ENCODE measurements around the gene XCR1.
"Not testable (repeated sequence)": the region's sequence is repeated elsewhere in the genome, so short reads cannot be mapped to it uniquely, and the experiment has no call there.

Gene XCR1

DNA sequence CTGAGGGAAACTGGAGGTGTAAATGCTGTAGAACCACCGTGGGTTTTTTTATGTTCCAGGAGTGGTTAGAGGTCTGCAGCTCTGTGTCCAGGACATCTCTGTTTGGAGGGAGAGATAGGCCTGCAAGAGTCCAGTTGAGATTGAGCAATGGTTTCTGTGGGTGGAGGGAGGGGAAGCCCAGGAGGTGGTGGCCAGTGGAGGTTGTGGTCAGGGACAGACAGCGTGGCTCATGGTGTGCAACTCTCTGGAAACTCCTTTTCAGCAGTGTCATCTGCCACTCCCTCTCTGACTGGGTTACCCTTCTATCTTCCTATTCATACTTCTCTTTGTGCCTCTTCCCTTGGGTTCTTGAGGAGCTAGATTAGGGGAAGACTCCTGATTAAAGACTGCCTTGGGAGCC is 9.6 kb downstream of the XCR1 start:
- Histone ChIP-seq H3K4me3 (ENCODE audit: low read length) (no peak overlapping the region), H3K27me3 (ENCODE audit: control insufficient read depth, insufficient read depth, low read length) (no peaks in the 10 kb centered on the region), H3K9ac (ENCODE audit: low read length) (no peak overlapping the region), H3K4me1 (ENCODE audit: control insufficient read depth, insufficient read depth, low read length) (no peaks in the 10 kb centered on the region), H3K36me3 (ENCODE audit: control insufficient read depth, insufficient read depth, low read length) (no peaks in the 10 kb centered on the region), H3K9me3 (ENCODE audit: control insufficient read depth, low read length) (no peaks in the 10 kb centered on the region)

GRCh38 chr3:46013316-46014094 is 13.8 kb downstream of the XCR1 start:
- Histone ChIP-seq H3K9me3 (ENCODE audit: control insufficient read depth, low read length) (no peaks in the 10 kb centered on the region), H3K27me3 (ENCODE audit: control insufficient read depth, insufficient read depth, low read length) (no peaks in the 10 kb centered on the region), H3K36me3 (ENCODE audit: control insufficient read depth, insufficient read depth, low read length) (no peaks in the 10 kb centered on the region), H3K4me1 (ENCODE audit: control insufficient read depth, insufficient read depth, low read length) (no peaks in the 10 kb centered on the region), H3K4me3 (ENCODE audit: low read length) (no peak overlapping the region), H3K9ac (ENCODE audit: low read length) (no peak overlapping the region)

DNA sequence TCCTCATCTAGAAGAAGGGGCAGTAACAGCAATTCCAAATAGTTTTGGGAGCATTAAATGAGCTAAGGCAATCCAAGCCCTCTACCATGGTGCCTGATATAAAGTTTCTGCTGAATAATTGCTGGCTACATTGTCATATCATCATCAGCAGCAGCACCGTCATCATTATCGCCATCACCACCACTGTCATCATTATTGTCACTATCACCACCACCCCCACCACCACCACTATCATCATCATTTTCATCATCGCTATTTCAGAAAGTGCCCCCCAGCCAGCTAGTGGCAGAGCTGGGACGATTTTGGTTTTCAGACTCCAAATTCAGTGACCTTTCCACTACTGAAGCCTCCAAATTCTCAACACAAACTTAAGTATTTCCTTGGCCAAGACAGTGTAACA is 15.0 kb downstream of the XCR1 start:
- H3K36me3 ChIP-seq (ENCODE audit: control insufficient read depth, insufficient read depth, low read length): no peaks in the 10 kb centered on the region
- no peaks in the 10 kb centered on the region for H3K27me3 ChIP-seq (ENCODE audit: control insufficient read depth, insufficient read depth, low read length)
- no peak overlapping the region for H3K9ac ChIP-seq (ENCODE audit: low read length)
- H3K4me3 ChIP-seq (ENCODE audit: low read length): no peak overlapping the region
- H3K4me1 ChIP-seq (ENCODE audit: control insufficient read depth, insufficient read depth, low read length): no peaks in the 10 kb centered on the region
- H3K9me3 ChIP-seq (ENCODE audit: control insufficient read depth, low read length): no peaks in the 10 kb centered on the region

GRCh38 chr3:46010519-46011113 is 16.7 kb downstream of the XCR1 start:
- no peaks in the 10 kb centered on the region for H3K27me3 ChIP-seq (ENCODE audit: control insufficient read depth, insufficient read depth, low read length)
- no peaks in the 10 kb centered on the region for H3K4me1 ChIP-seq (ENCODE audit: control insufficient read depth, insufficient read depth, low read length)
- H3K4me3 ChIP-seq (ENCODE audit: low read length): no peak overlapping the region
- H3K36me3 ChIP-seq (ENCODE audit: control insufficient read depth, insufficient read depth, low read length): no peaks in the 10 kb centered on the region
- H3K9me3 ChIP-seq (ENCODE audit: control insufficient read depth, low read length): no peaks in the 10 kb centered on the region
- no peak overlapping the region for H3K9ac ChIP-seq (ENCODE audit: low read length)

DNA sequence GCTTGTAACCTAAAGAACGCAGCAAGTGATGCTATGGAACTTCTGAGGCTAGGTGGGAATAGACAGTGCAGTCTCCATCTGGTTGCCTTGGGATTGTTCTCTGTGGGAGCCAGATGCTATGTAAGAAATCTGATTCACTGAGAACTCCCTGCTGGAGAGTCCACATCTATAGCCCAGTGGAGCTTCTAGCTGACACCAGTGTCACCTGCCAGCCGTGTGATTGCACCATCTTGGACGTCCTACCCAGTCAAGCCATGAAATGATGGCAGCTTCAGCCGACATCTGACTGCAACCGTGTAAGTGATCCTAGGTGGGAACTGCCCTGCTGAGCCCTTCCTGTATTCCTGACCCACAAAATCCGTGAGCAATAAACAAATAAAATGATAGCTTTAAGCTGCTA is 19.2 kb downstream of the XCR1 start:
- no peaks in the 10 kb centered on the region for H3K9me3 ChIP-seq (ENCODE audit: control insufficient read depth, low read length)
- H3K4me1 ChIP-seq (ENCODE audit: control insufficient read depth, insufficient read depth, low read length): no peaks in the 10 kb centered on the region
- no peaks in the 10 kb centered on the region for H3K36me3 ChIP-seq (ENCODE audit: control insufficient read depth, insufficient read depth, low read length)

GRCh38 chr3:46007280-46007679 is 20.0 kb downstream of the XCR1 start:
- Histone ChIP-seq H3K36me3 (ENCODE audit: control insufficient read depth, insufficient read depth, low read length) (no peaks in the 10 kb centered on the region), H3K9ac (ENCODE audit: low read length) (no peak overlapping the region), H3K4me3 (ENCODE audit: low read length) (no peak overlapping the region), H3K4me1 (ENCODE audit: control insufficient read depth, insufficient read depth, low read length) (no peaks in the 10 kb centered on the region), H3K9me3 (ENCODE audit: control insufficient read depth, low read length) (no peaks in the 10 kb centered on the region), H3K27me3 (ENCODE audit: control insufficient read depth, insufficient read depth, low read length) (no peaks in the 10 kb centered on the region)

More for the DNA sequence above, 19.2 kb downstream of the XCR1 start:
- no peaks in the 10 kb centered on the region for H3K27me3 ChIP-seq (ENCODE audit: control insufficient read depth, insufficient read depth, low read length)
- no peak overlapping the region for H3K4me3 ChIP-seq (ENCODE audit: low read length)
- no peak overlapping the region for H3K9ac ChIP-seq (ENCODE audit: low read length)

- H3K36me3 ChIP-seq (ENCODE audit: control insufficient read depth, insufficient read depth, low read length): no peaks in the 10 kb centered on the region
- no peaks in the 10 kb centered on the region for H3K9me3 ChIP-seq (ENCODE audit: control insufficient read depth, low read length)
- no peak overlapping the region for H3K9ac ChIP-seq (ENCODE audit: low read length)
- H3K27me3 ChIP-seq (ENCODE audit: control insufficient read depth, insufficient read depth, low read length): no peaks in the 10 kb centered on the region
- no peaks in the 10 kb centered on the region for H3K4me1 ChIP-seq (ENCODE audit: control insufficient read depth, insufficient read depth, low read length)
- no peak overlapping the region for H3K4me3 ChIP-seq (ENCODE audit: low read length)
Measured at GRCh38 chr3:46006238-46007032, 20.8 kb downstream of the XCR1 start.

DNA sequence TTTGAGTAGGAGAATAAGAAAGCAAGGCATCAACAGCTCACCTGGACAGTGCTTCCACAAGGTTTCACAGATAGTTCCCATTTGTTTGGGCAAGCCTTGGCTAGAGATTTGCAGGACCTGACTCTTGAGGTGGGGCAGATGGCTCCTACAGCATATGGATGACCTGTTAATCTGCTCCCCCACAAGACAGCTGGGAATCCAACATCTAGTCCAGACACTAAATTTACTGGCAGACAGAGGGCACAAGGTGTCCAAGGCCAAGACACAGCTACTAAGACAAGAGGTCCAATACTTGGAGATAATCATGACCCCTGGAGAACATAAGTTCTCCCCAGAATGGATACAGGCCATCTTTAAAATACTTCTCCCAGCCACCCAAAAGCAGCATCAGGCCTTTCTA is 23.6 kb downstream of the XCR1 start:
- not testable (repeated sequence) for H3K27me3 ChIP-seq (ENCODE audit: control insufficient read depth, insufficient read depth, low read length); H3K9me3 ChIP-seq (ENCODE audit: control insufficient read depth, low read length); H3K4me3 ChIP-seq (ENCODE audit: low read length); H3K36me3 ChIP-seq (ENCODE audit: control insufficient read depth, insufficient read depth, low read length); H3K4me1 ChIP-seq (ENCODE audit: control insufficient read depth, insufficient read depth, low read length); H3K9ac ChIP-seq (ENCODE audit: low read length)

DNA sequence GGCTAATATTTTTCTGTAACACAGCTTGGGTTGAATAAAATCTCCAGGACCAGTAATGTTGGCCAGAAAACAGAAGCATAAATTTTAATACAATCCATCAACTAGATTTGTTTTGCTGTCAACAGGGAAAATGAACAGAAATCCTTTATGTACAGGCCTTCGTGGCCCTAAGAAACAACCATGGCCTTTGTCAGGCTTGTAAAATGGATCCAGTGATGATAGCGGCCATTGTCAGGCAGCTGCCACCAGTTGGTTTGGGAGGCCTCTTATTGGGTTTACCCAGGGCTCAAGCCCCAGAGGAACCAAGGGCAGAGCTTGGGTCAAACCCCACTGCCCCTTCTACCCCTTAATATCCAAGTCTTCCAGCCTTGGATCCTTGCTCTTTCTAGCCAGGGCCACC is 26.1 kb downstream of the XCR1 start:
- Histone ChIP-seq H3K27me3 (ENCODE audit: control insufficient read depth, insufficient read depth, low read length) (no peaks in the 10 kb centered on the region), H3K9me3 (ENCODE audit: control insufficient read depth, low read length) (no peaks in the 10 kb centered on the region), H3K4me1 (ENCODE audit: control insufficient read depth, insufficient read depth, low read length) (no peaks in the 10 kb centered on the region), H3K4me3 (ENCODE audit: low read length) (no peak overlapping the region), H3K9ac (ENCODE audit: low read length) (no peak overlapping the region), H3K36me3 (ENCODE audit: control insufficient read depth, insufficient read depth, low read length) (no peaks in the 10 kb centered on the region)

GRCh38 chr3:45997942-45998341 is 29.3 kb downstream of the XCR1 start:
- no peak overlapping the region for H3K4me3 ChIP-seq (ENCODE audit: low read length)
- no peak overlapping the region for H3K9ac ChIP-seq (ENCODE audit: low read length)
- H3K36me3 ChIP-seq (ENCODE audit: control insufficient read depth, insufficient read depth, low read length): no peaks in the 10 kb centered on the region
- H3K4me1 ChIP-seq (ENCODE audit: control insufficient read depth, insufficient read depth, low read length): peaks cover 6% of the 10 kb centered on the region
- no peaks in the 10 kb centered on the region for H3K9me3 ChIP-seq (ENCODE audit: control insufficient read depth, low read length)
- no peaks in the 10 kb centered on the region for H3K27me3 ChIP-seq (ENCODE audit: control insufficient read depth, insufficient read depth, low read length)

GRCh38 chr3:45997499-45997898 is 29.8 kb downstream of the XCR1 start:
- not testable (repeated sequence) for H3K27me3 ChIP-seq (ENCODE audit: control insufficient read depth, insufficient read depth, low read length); H3K9ac ChIP-seq (ENCODE audit: low read length); H3K4me3 ChIP-seq (ENCODE audit: low read length); H3K36me3 ChIP-seq (ENCODE audit: control insufficient read depth, insufficient read depth, low read length); H3K9me3 ChIP-seq (ENCODE audit: control insufficient read depth, low read length); H3K4me1 ChIP-seq (ENCODE audit: control insufficient read depth, insufficient read depth, low read length)
